ENCODE measurements around the gene NFATC2IP. TPM values are rescaled to one million over a fixed set of nuclear protein-coding genes. Genes with fewer than 3 reads are reported as not detected.

The NFATC2IP gene
- total and polyA plus RNA-seq, 2 donors (not counting 1 experiment from before 2014, with no cell fraction given): 96.4 to 102 TPM

- Histone ChIP-seq H3K27ac (ENCODE audit: low read length in 2 of 2) (no peak overlapping the region), H3K4me2 (replicated peaks; ENCODE audit: low read depth, low read length, poor library complexity, severe bottlenecking) (no peak overlapping the region), H3K27me3 (replicated peaks in 1 of 4; ENCODE audit: control extremely low read depth in 1 of 4, control insufficient read depth in 3 of 4, insufficient read depth in 4 of 4, low read length in 3 of 4) (no peaks in the 10 kb centered on the region), H3K79me2 (ENCODE audit: control insufficient read depth, insufficient read depth, low read length) (peaks cover 17% of the 10 kb centered on the region), H3K4me1 (ENCODE audit: control insufficient read depth in 2 of 2, insufficient read depth in 2 of 2, low read length in 2 of 2) (peaks cover 39 to 69% of the 10 kb centered on the region in 2 donors), H2AFZ (ENCODE audit: insufficient read depth, low read depth, low read length, poor library complexity, severe bottlenecking) (no peak overlapping the region), H3K9ac (ENCODE audit: low read length) (no peak overlapping the region), H3K4me3 (ENCODE audit: control extremely low read depth in 1 of 5, extremely low read depth in 1 of 5, insufficient read depth in 1 of 5, low read depth in 2 of 5, low read length in 4 of 5) (no peak overlapping the region), H3K36me3 (replicated peaks in 1 of 2; ENCODE audit: control extremely low read depth in 1 of 2, control insufficient read depth in 1 of 2, extremely low read depth in 1 of 2, insufficient read depth in 2 of 2, low read length in 1 of 2) (peaks cover 0 to 3% of the 10 kb centered on the region in 2 experiments), H4K20me1 (ENCODE audit: control insufficient read depth, insufficient read depth, low read length, poor library complexity, severe bottlenecking) (no peaks in the 10 kb centered on the region), H3K9me3 (ENCODE audit: control extremely low read depth in 1 of 3, control insufficient read depth in 2 of 3, insufficient read depth in 1 of 3, low read length in 2 of 3) (no peaks in the 10 kb centered on the region)
- ChIA-PET POLR2A (interaction anchor here (0.6 to 5.1 kb wide), 6 partner anchors 9 to 1121 kb away, joined by 3 to 26 read pairs (median 3); partner anchors contain the start of gene TUFM), CTCF (interaction anchor here (7.7 kb wide), 1 partner anchor 15 kb away, joined by 114 read pairs; no protein-coding TSS in a partner anchor)
- peak overlapping the region; percentile 81 for H3K27ac Mint-ChIP-seq
- no peak for ATAC-seq (ENCODE audit: low read depth)
- H3K9me3 Mint-ChIP-seq (ENCODE audit: insufficient read depth): no peaks in the 10 kb centered on the region
- H3K4me3 Mint-ChIP-seq: no peak overlapping the region
- no peaks in the 10 kb centered on the region for H3K27me3 Mint-ChIP-seq
- 83% methylated on average over 1 of the region's 1 CpG for WGBS (ENCODE audit: insufficient coverage)
- TF ChIP-seq, protein P1, sequence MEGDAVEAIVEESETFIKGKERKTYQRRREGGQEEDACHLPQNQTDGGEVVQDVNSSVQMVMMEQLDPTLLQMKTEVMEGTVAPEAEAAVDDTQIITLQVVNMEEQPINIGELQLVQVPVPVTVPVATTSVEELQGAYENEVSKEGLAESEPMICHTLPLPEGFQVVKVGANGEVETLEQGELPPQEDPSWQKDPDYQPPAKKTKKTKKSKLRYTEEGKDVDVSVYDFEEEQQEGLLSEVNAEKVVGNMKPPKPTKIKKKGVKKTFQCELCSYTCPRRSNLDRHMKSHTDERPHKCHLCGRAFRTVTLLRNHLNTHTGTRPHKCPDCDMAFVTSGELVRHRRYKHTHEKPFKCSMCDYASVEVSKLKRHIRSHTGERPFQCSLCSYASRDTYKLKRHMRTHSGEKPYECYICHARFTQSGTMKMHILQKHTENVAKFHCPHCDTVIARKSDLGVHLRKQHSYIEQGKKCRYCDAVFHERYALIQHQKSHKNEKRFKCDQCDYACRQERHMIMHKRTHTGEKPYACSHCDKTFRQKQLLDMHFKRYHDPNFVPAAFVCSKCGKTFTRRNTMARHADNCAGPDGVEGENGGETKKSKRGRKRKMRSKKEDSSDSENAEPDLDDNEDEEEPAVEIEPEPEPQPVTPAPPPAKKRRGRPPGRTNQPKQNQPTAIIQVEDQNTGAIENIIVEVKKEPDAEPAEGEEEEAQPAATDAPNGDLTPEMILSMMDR (IDR thresholded peaks at IDR 0.05): no peak
- TF ChIP-seq EZH2 (IDR thresholded peaks at IDR 0.05; ENCODE audit: borderline replicate concordance, insufficient read depth, low read depth, low read length, poor library complexity, severe bottlenecking): no peak
- intact Hi-C loops (cut with micrococcal nuclease): loop anchor here (10.0 kb wide), 1 partner anchor 1447 kb away; the partner anchor contains the start of genes MYL11 and TBC1D10B
- DNase-seq: no peak
- peaks cover 66% of the 10 kb centered on the region for H3K4me1 Mint-ChIP-seq
Observed at GRCh38 chr16:28927815-28928214, 22.9 kb upstream of the NFATC2IP start.

- H3K4me3 Mint-ChIP-seq: peak overlapping the region; percentile 96
- no peak for ATAC-seq (ENCODE audit: low read depth)
Observed at GRCh38 chr16:28930203-28930602, 20.5 kb upstream of the NFATC2IP start.

More at GRCh38 chr16:28930203-28930602, 20.5 kb upstream of the NFATC2IP start:
- no peak overlapping the region for H2AFZ ChIP-seq (ENCODE audit: insufficient read depth, low read depth, low read length, poor library complexity, severe bottlenecking)
- H3K27me3 ChIP-seq (replicated peaks in 1 of 4; ENCODE audit: control extremely low read depth in 1 of 4, control insufficient read depth in 3 of 4, insufficient read depth in 4 of 4, low read length in 3 of 4): no peaks in the 10 kb centered on the region
- H3K4me3 ChIP-seq (ENCODE audit: control extremely low read depth in 1 of 5, extremely low read depth in 1 of 5, insufficient read depth in 1 of 5, low read depth in 2 of 5, low read length in 4 of 5): peak overlapping the region in 1 of 5 experiments; percentile 83
- H3K79me2 ChIP-seq (ENCODE audit: control insufficient read depth, insufficient read depth, low read length): peaks cover 37% of the 10 kb centered on the region
- H3K9ac ChIP-seq (ENCODE audit: low read length): peak overlapping the region; percentile 95
- H3K4me2 ChIP-seq (replicated peaks; ENCODE audit: low read depth, low read length, poor library complexity, severe bottlenecking): peak overlapping the region; percentile 98
- H3K9me3 ChIP-seq (ENCODE audit: control extremely low read depth in 1 of 3, control insufficient read depth in 2 of 3, insufficient read depth in 1 of 3, low read length in 2 of 3): no peaks in the 10 kb centered on the region
- Mint-ChIP-seq H3K9me3 (ENCODE audit: insufficient read depth) (no peaks in the 10 kb centered on the region), H3K27me3 (no peaks in the 10 kb centered on the region), H3K4me1 (peaks cover 65% of the 10 kb centered on the region), H3K27ac (peak overlapping the region; percentile 96)
- 85% methylated on average over 3 of the region's 3 CpGs for WGBS (ENCODE audit: insufficient coverage)
- ChIA-PET CTCF (interaction anchor here (1.4 to 8.4 kb wide), 2 partner anchors 7 to 14 kb away, joined by 3 to 83 read pairs; no protein-coding TSS in a partner anchor), POLR2A (interaction anchor here (1.4 kb wide), 1 partner anchor 20 kb away, joined by 3 read pairs; the partner anchor contains the start of gene NFATC2IP)
- H3K36me3 ChIP-seq (replicated peaks in 1 of 2; ENCODE audit: control extremely low read depth in 1 of 2, control insufficient read depth in 1 of 2, extremely low read depth in 1 of 2, insufficient read depth in 2 of 2, low read length in 1 of 2): peaks cover 0 to 18% of the 10 kb centered on the region in 2 experiments
- peaks cover 5% of the 10 kb centered on the region for H4K20me1 ChIP-seq (ENCODE audit: control insufficient read depth, insufficient read depth, low read length, poor library complexity, severe bottlenecking)
- DNase-seq: no peak
- intact Hi-C loops (cut with micrococcal nuclease): no loop called here
- H3K4me1 ChIP-seq (ENCODE audit: control insufficient read depth in 2 of 2, insufficient read depth in 2 of 2, low read length in 2 of 2): peaks cover 41 to 70% of the 10 kb centered on the region in 2 donors
- peak overlapping the region; percentile 86 to 95 for H3K27ac ChIP-seq (ENCODE audit: low read length in 2 of 2)
- TF ChIP-seq EZH2 (IDR thresholded peaks at IDR 0.05; ENCODE audit: borderline replicate concordance, insufficient read depth, low read depth, low read length, poor library complexity, severe bottlenecking): no peak
- TF ChIP-seq, protein P1 (IDR thresholded peaks at IDR 0.05): no peak
